ENCODE results near the gene SAPCD2.

SAPCD2 gene

GRCh38 chr9:137016436-137016835 lies 53.9 kb downstream of the SAPCD2 start:
- DNase-seq: no peak

- no peak for DNase-seq
Measured at GRCh38 chr9:137015976-137016375, 54.4 kb downstream of the SAPCD2 start.

- no peak for DNase-seq
Measured at GRCh38 chr9:137015540-137015930, 54.8 kb downstream of the SAPCD2 start.

- DNase-seq: no peak
Measured at GRCh38 chr9:137014776-137015539, 55.4 kb downstream of the SAPCD2 start.

DNA sequence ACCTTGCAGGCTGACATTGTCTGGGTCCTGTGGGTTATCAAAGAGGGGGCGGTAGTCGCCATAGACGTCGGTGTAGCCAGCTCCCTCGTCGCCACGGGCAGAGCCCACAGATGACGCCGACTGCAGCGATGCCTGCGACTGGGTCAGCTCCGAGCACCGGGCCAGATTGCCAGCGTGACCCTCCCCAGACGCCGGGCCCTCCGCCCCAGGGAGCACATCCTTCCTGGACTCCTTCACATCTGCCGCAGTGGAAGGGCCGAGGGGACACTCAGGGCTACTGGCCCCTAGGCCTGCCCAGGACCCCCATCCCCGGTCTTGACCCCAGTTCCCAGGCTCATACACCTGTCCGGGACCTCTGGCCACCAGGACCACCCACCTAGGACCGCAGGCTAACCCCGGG lies 56.2 kb downstream of the SAPCD2 start:
- no peak for DNase-seq

GRCh38 chr9:137013571-137013940 lies 56.8 kb downstream of the SAPCD2 start:
- no peak for DNase-seq

- no peak for DNase-seq
Measured at GRCh38 chr9:137012694-137013570, 57.4 kb downstream of the SAPCD2 start.

Data from cortex of kidney (tissue), 1 donor.